Retinal pigment epithelial cell (primary cell): ENCODE measurements around the gene TAL2.
A peak's percentile ranks its signal among the peaks of the same experiment; 100 is the strongest.

Experiments
- DNase-seq: peaks from one replicate; pipeline ENCODE4 v3.0.0-alpha.2; 2010; ENCODE audit warnings: low read depth
- H3K4me3 ChIP-seq: 2 replicates; pipeline ENCODE4 v1.5.1; 2011; ENCODE audit warnings: mild to moderate bottlenecking, low read length, control low read depth, moderate library complexity
- CTCF ChIP-seq: conservative IDR thresholded peaks from 2 replicates; pipeline ENCODE4 v1.5.1; 2011; ENCODE audit warnings: low read depth, low read length, control low read depth, inconsistent platforms

Gene TAL2

DNA sequence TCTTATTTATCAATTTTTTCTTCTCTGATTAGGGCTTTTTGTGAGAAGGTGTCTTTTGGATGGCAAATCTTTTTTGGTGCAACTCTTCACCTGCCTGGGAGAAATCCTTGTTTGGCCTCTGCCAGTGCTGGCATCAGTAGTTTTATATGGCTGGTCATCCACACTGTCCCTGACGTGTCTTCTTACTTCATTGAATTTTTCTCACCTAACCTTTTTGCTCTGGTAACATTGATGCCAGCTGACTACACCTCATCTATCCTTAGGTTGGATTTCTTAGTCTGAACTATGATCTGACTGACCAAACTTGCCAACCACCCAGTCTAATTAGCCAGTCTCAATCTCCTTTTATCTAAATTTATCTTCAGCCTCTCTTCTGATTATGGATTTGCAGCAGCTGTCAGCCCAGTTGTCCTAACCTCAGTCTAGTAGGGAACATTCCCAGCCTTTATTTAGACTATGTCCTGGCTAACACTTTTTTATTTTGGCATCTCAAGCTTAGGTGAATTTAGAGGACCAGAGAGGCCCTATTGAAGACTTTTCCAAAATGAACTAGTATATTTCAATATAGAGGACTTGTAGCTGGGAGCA is 21.5 kb downstream of the TAL2 start:
- no peak for DNase-seq
- no peak overlapping the region for H3K4me3 ChIP-seq
- no peak for TF ChIP-seq CTCF

GRCh38 chr9:105686936-105687335 is 24.7 kb downstream of the TAL2 start:
- no peak for DNase-seq
- no peak overlapping the region for H3K4me3 ChIP-seq
- no peak for TF ChIP-seq CTCF

DNA sequence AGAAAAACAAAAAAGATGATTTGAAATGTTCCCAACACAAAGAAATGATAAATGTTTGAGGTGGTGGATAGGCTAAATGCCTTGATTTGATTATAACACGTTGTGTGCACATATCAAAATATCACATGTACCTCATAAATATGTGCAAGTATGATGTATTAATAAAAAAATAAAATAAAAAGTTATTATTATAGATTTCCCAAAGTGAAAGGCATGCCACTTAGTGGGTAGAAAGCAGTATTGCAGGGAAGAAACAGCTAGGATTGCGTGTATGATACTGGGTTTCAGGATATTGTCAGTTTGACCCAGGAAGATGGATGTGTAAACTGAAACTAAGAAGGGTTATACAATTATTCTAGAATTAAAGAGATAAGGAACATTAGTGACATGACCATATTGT is 28.5 kb downstream of the TAL2 start:
- no peak overlapping the region for H3K4me3 ChIP-seq
- DNase-seq: no peak
- TF ChIP-seq CTCF: peak; percentile 73

- H3K4me3 ChIP-seq: peak overlapping the region; percentile 63
- no peak for TF ChIP-seq CTCF
- no peak for DNase-seq
These were observed 31.4 kb downstream of the TAL2 start for GRCh38 chr9:105693435-105694189.

GRCh38 chr9:105694190-105694847 is 32.1 kb downstream of the TAL2 start, which contains the start of gene TMEM38B:
TMEM38B (plus strand) TSS chr9:105694541; CDS start chr9:105694661, 120 bp downstream.
- peak within 1 kb of the TSS; percentile 76 for H3K4me3 ChIP-seq
- TF ChIP-seq CTCF: no peak
- no peak for DNase-seq

- no peak for TF ChIP-seq CTCF
- peak overlapping the region; percentile 76 for H3K4me3 ChIP-seq
- no peak for DNase-seq
These were observed 32.8 kb downstream of the TAL2 start for GRCh38 chr9:105694848-105695581.
